Caco-2 (cell line): Measurements from ENCODE around the gene ISG20L2. TPM values are rescaled to one million over a fixed set of nuclear protein-coding genes. Genes with fewer than 3 reads are reported as not detected.

ENCODE experiments used
- BruUV-seq: library from RNA; stranded (reverse); fragments of 400-500 nt; replicated peaks from 2 replicates; lab custom pipeline; 2021; lab: Mats Ljungman, UMichigan
- CTCF ChIA-PET: fragments of 300-600 bp; sonication (Branson Sonifier 250); formaldehyde crosslinking; loops from one replicate; lab custom pipeline; 2022; ENCODE audit warnings: antibody characterized with exemption; lab: Charles Lee
- POLR2A ChIA-PET: fragments of 300-600 bp; sonication (Branson Sonifier 250); formaldehyde crosslinking; loops from one replicate; lab custom pipeline; 2022; ENCODE audit warnings: antibody characterized with exemption; lab: Charles Lee
- DNase-seq, 2 experiments: peaks; one replicate each; pipeline versions ENCODE4 v3.0.0 to v3.0.0-alpha.2; 2020 to 2022
- H3K27me3 ChIP-seq: replicated peaks from 2 replicates; pipeline ENCODE4 v1.6.0; 2011; ENCODE audit warnings: low read length; ENCODE audit not compliant: control insufficient read depth, insufficient read depth
- H3K36me3 ChIP-seq: 2 replicates; pipeline ENCODE4 v1.5.1; 2011; ENCODE audit warnings: low read length; ENCODE audit not compliant: control insufficient read depth, insufficient read depth
- H3K4me1 ChIP-seq: fragments of 250-450 bp; sonication (Bioruptor Pico); 2 replicates; pipeline ENCODE4 v1.5.1; 2020; ENCODE audit warnings: mild to moderate bottlenecking
- H3K4me3 ChIP-seq: 2 replicates; pipeline ENCODE4 v1.5.1; 2011; ENCODE audit warnings: low read depth, mild to moderate bottlenecking, control low read depth, low read length
- H3K9me3 ChIP-seq: fragments of 250-450 bp; sonication (Bioruptor Pico); 2 replicates; pipeline ENCODE4 v1.5.1; 2020; ENCODE audit warnings: mild to moderate bottlenecking, moderate library complexity
- H3K27ac Mint-ChIP-seq: one replicate; pipeline ENCODE4 v1.8.0; 2022; ENCODE audit warnings: mixed read lengths; ENCODE audit not compliant: unreplicated experiment
- H3K27me3 Mint-ChIP-seq: one replicate; pipeline ENCODE4 v1.8.0; 2022; ENCODE audit warnings: mixed read lengths; ENCODE audit not compliant: insufficient read depth, unreplicated experiment
- H3K36me3 Mint-ChIP-seq: one replicate; pipeline ENCODE4 v1.8.0; 2022; ENCODE audit warnings: mild to moderate bottlenecking, mixed read lengths; ENCODE audit not compliant: insufficient read depth, unreplicated experiment
- H3K4me1 Mint-ChIP-seq: one replicate; pipeline ENCODE4 v1.8.0; 2022; ENCODE audit warnings: low read depth, mixed read lengths; ENCODE audit not compliant: unreplicated experiment
- H3K4me3 Mint-ChIP-seq: one replicate; pipeline ENCODE4 v1.8.0; 2022; ENCODE audit warnings: mild to moderate bottlenecking, moderate library complexity, mixed read lengths; ENCODE audit not compliant: unreplicated experiment
- H3K9me3 Mint-ChIP-seq: one replicate; pipeline ENCODE4 v1.8.0; 2022; ENCODE audit warnings: mixed read lengths; ENCODE audit not compliant: unreplicated experiment
- CTCF ChIP-seq, 2 experiments: fragments of 200-600 bp in 1 of 2; IDR thresholded peaks; 1 replicate in 1 of 2; 2 replicates in 1 of 2; pipeline versions ENCODE4 v1.5.1 to v1.8.0; 2011 to 2022; ENCODE audit warnings: antibody characterized with exemption in 1 of 2, control low read depth in 1 of 2, inconsistent platforms in 1 of 2, low read depth in 1 of 2, low read length in 1 of 2, mild to moderate bottlenecking in 1 of 2, moderate library complexity in 1 of 2; ENCODE audit not compliant: insufficient read depth in 1 of 2, severe bottlenecking in 1 of 2, unreplicated experiment in 1 of 2
- intact Hi-C: fragments of 100-400 bp; cut with micrococcal nuclease; formaldehyde crosslinking; loops from one replicate; pipeline ENCODE4 v1.10.0; 2022; ENCODE audit not compliant: unreplicated experiment
- total RNA-seq: library from RNA; stranded (reverse); gene quantifications from 2 replicates; pipeline ENCODE4 v1.2.3, GENCODE V29; 2022

Gene ISG20L2
- total RNA-seq, 1 experiment from 2014 or later = 42.3 TPM

GRCh38 chr1:156756355-156756754 lies 27.8 kb upstream of the ISG20L2 start:
- Mint-ChIP-seq H3K4me3 (no peak overlapping the region), H3K27ac (no peak overlapping the region), H3K36me3 (peaks cover 7% of the 10 kb centered on the region), H3K4me1 (peaks cover 6% of the 10 kb centered on the region), H3K27me3 (no peaks in the 10 kb centered on the region), H3K9me3 (no peaks in the 10 kb centered on the region)
- ChIA-PET CTCF (interaction anchor here (0.6 kb wide), 1 partner anchor 66 kb away, joined by 3 read pairs; no protein-coding TSS in a partner anchor), POLR2A (interaction anchor here (0.8 kb wide), 1 partner anchor 28 kb away, joined by 3 read pairs; the partner anchor contains the start of gene METTL25B)
- no peaks in the 10 kb centered on the region; the same call in none of the 2 replicates for H3K36me3 ChIP-seq
- H3K27me3 ChIP-seq = no peaks in the 10 kb centered on the region
- H3K4me1 ChIP-seq = peaks cover 6% of the 10 kb centered on the region; the same call in 1 of the 2 replicates
- H3K9me3 ChIP-seq = no peaks in the 10 kb centered on the region
- TF ChIP-seq CTCF (IDR thresholded peaks at IDR 0.05; ENCODE audit: insufficient read depth in 1 of 2, low read depth in 1 of 2, low read length in 1 of 2, severe bottlenecking in 1 of 2, unreplicated experiment in 1 of 2) = no peak
- intact Hi-C loops = no loop called here
- DNase-seq = no peak
- BruUV-seq = no TSS peak
- no peak overlapping the region for H3K4me3 ChIP-seq

GRCh38 chr1:156755527-156755950 lies 27.0 kb upstream of the ISG20L2 start:
- POLR2A ChIA-PET = no interaction called here
- no peak for DNase-seq
- BruUV-seq = no TSS peak
- Mint-ChIP-seq H3K4me1 (peaks cover 6% of the 10 kb centered on the region), H3K27ac (no peak overlapping the region), H3K36me3 (peaks cover 14% of the 10 kb centered on the region), H3K9me3 (no peaks in the 10 kb centered on the region), H3K4me3 (no peak overlapping the region), H3K27me3 (no peaks in the 10 kb centered on the region)
- H3K4me1 ChIP-seq = peaks cover 6% of the 10 kb centered on the region; the same call in 1 of the 2 replicates
- H3K27me3 ChIP-seq = no peaks in the 10 kb centered on the region
- CTCF ChIA-PET = no interaction called here
- no peak for TF ChIP-seq CTCF (IDR thresholded peaks at IDR 0.05; ENCODE audit: insufficient read depth in 1 of 2, low read depth in 1 of 2, low read length in 1 of 2, severe bottlenecking in 1 of 2, unreplicated experiment in 1 of 2)
- H3K9me3 ChIP-seq = no peaks in the 10 kb centered on the region
- H3K4me3 ChIP-seq = no peak overlapping the region
- no peaks in the 10 kb centered on the region; the same call in none of the 2 replicates for H3K36me3 ChIP-seq
- intact Hi-C loops = no loop called here

GRCh38 chr1:156754219-156754618 lies 25.7 kb upstream of the ISG20L2 start:
- no TSS peak for BruUV-seq
- Histone ChIP-seq H3K9me3 (no peaks in the 10 kb centered on the region), H3K36me3 (no peaks in the 10 kb centered on the region; the same call in none of the 2 replicates), H3K4me1 (peaks cover 16% of the 10 kb centered on the region), H3K4me3 (no peak overlapping the region), H3K27me3 (no peaks in the 10 kb centered on the region)
- ChIA-PET POLR2A (no interaction called here), CTCF (no interaction called here)
- no peak overlapping the region for H3K27ac Mint-ChIP-seq
- no peak for DNase-seq
- H3K27me3 Mint-ChIP-seq = no peaks in the 10 kb centered on the region
- no peaks in the 10 kb centered on the region for H3K9me3 Mint-ChIP-seq
- H3K4me3 Mint-ChIP-seq = no peak overlapping the region
- intact Hi-C loops = no loop called here
- H3K4me1 Mint-ChIP-seq = peaks cover 6% of the 10 kb centered on the region
- TF ChIP-seq CTCF (IDR thresholded peaks at IDR 0.05; ENCODE audit: insufficient read depth in 1 of 2, low read depth in 1 of 2, low read length in 1 of 2, severe bottlenecking in 1 of 2, unreplicated experiment in 1 of 2) = no peak
- H3K36me3 Mint-ChIP-seq = peaks cover 13% of the 10 kb centered on the region
